NCI-H2081 (cell line): ENCODE measurements around the gene TP53I11.

Experiments
- DNase-seq, 2 experiments: peaks; one replicate each; lab custom pipeline; 2025; lab: John Stamatoyannopoulos, UW

Gene TP53I11

GRCh38 chr11:44885065-44885810 is 65.4 kb downstream of the TP53I11 start:
- DNase-seq = no peak

- DNase-seq = no peak
Measured at GRCh38 chr11:44884056-44884455, 66.6 kb downstream of the TP53I11 start.

GRCh38 chr11:44883277-44883676 is 67.4 kb downstream of the TP53I11 start:
- DNase-seq = no peak
